HG03439 (cell line): Measurements from ENCODE around the gene NUDT13.

Experiments
- ATAC-seq: cut with Tn5 transposase; IDR thresholded peaks from one replicate; pipeline ENCODE4 v1.9.1; 2021; ENCODE audit warnings: mild to moderate bottlenecking, moderate library complexity; ENCODE audit not compliant: unreplicated experiment

The NUDT13 gene

DNA sequence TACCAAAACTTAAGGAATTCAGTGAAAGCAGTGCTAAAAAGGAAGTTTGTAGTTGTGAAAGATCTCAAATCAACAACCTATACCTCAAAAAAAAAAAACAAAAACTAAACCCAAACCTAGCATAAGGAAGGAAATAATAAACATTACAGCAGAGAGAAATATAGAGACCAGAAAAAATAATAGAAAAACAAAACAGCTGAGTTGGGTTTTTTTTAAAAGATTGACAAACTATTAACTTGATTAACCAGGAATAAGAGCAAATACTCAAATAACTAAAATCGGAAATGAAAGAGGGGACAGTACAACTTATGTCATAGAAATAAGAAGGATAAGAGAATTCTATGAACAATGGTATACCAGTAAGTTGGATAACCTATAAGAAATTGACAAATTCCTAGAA is 50.8 kb downstream of the NUDT13 start:
- ATAC-seq, result no peak

DNA sequence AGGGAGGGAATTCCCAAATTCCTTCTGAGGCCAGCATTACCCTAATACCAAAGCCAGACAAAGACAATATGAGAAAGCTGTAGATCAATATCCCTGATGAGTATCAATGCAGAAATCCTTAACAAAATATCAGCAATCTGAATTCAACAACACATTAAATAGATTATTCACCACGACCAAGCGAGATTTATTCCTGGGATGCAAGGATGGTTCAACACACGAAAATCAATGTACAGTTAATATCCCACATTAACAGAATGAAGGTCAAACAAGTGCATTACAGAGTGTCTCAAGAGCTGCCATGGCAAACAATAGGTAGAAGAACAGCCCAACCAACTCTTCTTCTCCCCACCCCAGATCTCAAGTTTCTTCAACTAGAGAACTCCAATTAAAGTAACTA is 51.4 kb downstream of the NUDT13 start:
- ATAC-seq, result no peak

DNA sequence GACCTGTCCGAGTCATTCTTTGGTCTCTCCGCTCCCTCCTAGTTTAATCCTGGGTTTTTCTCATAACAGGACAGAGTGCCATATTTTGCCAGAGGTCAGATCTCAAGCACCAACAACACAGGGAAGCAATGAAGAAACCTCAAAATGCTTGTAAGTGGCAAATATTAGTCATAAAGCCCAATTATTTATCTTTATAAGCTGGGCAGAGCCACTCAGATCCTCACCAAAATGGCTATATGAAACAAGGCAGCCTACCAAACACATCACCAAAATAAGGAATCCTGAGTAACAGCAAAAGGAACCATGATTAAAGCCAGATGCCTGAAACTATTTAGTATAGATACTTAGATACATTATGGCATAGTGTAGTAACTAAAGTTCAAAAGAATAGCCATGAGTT is 52.8 kb downstream of the NUDT13 start:
- no peak for ATAC-seq

DNA sequence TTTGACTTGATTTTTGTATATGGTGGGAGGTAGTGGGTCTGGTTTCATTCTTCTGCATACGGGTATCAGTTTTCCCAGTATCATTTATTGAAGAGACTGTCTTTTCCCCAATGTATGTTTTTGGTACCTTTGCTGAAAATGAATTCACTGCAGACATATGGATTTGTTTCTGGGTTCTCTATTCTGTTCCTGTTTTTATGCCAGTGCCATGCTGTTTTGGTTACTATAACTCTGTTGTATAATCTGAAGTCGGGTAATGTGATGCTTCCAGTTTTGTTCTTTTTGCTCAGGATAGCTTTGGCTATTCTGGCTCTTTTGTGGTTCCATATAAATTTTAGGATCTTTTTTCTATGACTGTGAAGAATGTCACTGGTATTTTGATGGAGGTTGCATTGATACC is 56.7 kb downstream of the NUDT13 start:
- ATAC-seq, result no peak

GRCh38 chr10:73167458-73167782 is 57.2 kb downstream of the NUDT13 start:
- no peak for ATAC-seq

DNA sequence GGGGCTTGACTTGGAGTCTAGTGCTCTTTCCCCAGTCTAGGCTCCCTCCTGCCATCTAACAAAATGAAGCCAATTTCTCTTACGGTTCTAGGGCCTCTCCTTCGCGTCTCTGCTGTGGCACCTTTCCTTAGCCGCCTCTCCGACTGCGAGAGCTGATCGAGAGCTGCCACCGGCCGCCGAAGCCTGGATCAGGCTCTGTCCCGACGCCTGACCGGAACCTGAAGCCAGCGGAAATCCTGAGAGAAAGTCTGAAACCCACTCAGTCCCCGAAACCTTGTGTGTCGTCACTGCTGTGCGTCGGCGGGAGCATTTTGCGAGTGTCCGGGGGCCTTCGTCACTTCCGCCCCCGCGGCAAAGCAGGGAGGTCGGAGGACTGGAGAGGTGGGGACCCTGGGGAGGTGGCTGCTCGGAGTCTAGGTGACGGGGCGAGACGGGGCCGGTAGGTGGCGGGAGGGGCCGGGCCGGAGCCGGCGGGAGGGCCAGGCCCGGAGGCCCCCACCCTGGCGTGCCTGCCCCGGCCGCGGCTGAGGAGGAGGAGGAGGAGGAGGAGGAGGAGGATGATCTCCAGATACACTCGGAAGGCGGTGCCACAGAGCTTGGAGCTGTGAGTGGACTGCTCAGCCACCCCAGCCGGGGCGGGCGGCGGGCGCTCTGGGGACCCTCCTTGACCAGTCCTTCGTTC is 57.7 kb downstream of the NUDT13 start, which contains the start of the genes ECD and FAM149B1:
TSS of gene ECD (minus strand) at position 226 of the 682 bp plus-strand sequence. CDS start 4,071 bp downstream, outside the sequence.
TSS of gene FAM149B1 (plus strand) at position 337 of the 682 bp plus-strand sequence. CDS start at position 558, 221 bp downstream.
- ATAC-seq, result peak; percentile 91

DNA sequence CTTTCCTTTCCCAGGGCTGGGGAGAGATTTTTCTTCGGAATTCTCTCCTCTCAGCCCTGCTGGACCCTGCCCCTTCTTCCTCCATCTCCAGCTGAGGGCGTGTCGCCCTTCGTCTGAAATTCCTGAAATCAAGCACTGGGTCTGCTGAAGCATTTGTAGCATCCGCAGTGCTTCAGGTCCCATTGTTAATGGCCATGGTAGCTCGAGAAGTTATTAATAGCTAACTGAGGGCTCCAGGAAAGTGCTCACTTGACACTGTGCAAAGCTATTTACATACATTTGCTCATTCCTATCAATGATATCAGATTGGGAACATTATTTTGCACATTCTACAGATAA is 58.2 kb downstream of the NUDT13 start:
- ATAC-seq, result no peak

DNA sequence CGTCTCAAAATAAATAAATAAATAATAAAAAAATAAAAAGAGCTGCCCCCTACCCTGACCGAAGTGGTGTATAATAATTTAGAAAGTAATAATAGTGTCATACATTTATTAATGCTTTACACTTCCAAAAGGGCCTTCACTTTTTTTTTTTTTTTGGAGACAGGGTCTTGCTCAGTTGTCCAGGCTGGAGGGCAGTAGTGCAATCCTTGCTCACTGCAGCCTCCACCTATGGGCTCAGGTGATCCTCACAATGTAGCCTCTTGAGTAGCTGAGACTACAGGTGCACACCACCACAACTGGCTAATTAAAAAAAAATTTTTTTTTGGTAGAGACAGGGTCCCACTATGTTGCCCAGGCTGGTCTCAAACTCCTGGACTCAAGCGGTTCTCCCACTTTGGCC is 59.1 kb downstream of the NUDT13 start:
- no peak for ATAC-seq

DNA sequence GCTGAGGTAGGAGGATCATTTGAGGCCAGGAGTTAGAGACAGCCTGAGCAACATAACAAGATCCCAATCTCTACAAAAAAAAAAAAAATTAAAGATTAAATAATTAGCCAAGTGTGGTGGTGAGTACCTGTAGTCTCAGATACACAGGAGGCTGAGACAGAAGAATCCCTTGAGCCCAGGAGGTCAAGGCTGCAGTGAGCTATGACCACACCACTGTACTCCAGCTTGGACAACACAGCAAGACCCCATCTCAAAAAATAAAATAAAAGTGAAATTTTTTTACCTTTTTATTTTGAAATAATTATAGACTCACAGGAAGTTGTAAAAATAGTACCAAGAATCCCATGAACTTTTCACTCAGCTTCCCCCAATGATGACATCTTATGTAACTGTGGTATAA is 62.6 kb downstream of the NUDT13 start:
- no peak for ATAC-seq

DNA sequence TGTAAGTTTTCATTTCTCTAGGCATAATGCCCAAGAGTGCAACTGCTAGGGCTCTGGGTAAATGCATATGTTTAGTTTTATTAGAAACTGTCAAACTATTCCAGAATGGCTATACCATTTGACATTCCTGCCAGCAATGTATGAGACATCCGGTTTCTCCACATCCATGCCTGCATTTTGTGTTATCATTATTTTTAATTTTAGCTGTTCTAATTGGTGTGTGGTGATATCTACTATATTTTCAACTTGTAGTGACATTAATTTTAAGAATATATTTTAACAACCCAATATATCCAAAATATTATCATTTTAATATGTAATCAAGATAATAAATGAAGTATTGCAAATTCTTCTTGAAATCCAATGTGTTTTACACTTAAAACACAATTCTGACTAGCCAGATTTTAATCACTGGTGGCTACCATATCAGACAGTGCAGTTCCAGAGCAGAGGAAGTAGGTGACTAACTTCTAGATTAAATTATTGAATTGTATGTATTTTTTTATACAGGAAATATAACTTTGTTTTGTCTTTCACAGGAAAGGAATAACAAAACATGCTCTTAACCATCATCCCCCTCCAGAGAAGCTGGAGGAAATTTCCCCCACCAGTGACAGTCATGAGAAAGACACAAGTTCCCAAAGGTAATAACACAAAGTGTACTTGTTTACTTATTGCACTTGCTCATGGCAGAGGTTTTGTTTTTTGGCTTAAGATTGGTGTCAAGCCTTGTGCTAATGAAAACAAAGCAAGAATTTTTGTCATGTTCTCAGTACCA is 64.1 kb downstream of the NUDT13 start:
- ATAC-seq, result no peak
